ENCODE measurements around the gene EPB42.

DNA sequence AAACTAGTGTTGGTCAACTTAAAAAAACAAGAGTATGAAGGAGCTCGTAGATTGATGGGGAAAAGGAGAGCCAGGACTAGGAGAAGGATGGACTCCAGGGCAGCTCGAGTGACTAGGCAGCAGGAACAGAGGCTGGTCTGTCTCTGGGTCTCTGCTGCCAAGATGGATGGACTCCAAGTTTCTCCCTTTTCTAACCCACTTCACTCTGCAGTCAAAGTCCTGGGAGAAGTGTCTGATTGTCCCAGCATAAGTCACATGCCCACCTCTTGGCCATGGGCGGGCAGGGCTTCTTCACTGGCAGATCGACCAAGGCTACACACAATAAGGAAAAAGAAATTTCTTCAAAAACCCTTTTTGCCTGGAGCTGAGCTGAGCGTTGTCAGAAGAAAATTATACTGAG, 9.2 kb upstream of the EPB42 start:
- TF ChIP-seq CTCF (IDR thresholded peaks at IDR 0.05) = no peak
- no peak for TF ChIP-seq POLR2A (IDR thresholded peaks at IDR 0.05)

Measured in right lobe of liver (tissue), 4 donors.